H1 (cell line): ENCODE measurements around the gene DNAJB14. TPM values are rescaled to one million over a fixed set of nuclear protein-coding genes. Genes with fewer than 3 reads are reported as not detected.

ENCODE experiments used
- CTCF ChIA-PET: fragments of 300-600 bp; sonication (Branson Sonifier 250); formaldehyde crosslinking; loops from one replicate; lab custom pipeline; 2021; ENCODE audit not compliant: partially characterized antibody; lab: Charles Lee
- POLR2A ChIA-PET: fragments of 300-600 bp; sonication (Branson Sonifier 250); formaldehyde crosslinking; loops from one replicate; lab custom pipeline; 2021; ENCODE audit warnings: inconsistent platforms; ENCODE audit not compliant: partially characterized antibody; lab: Charles Lee
- DNase-seq, 2 experiments: peaks; one replicate each; pipeline versions ENCODE4 v3.0.0 to v3.0.0-alpha.2; 2010 to 2022; ENCODE audit warnings: low spot score in 2 of 2, low read depth in 1 of 2, mixed read lengths in 1 of 2
- FAIRE-seq: peaks from 2 replicates; lab custom pipeline; 2011; peaks lifted over from hg19 to GRCh38; lab: Jason Lieb, UNC
- H2AFZ ChIP-seq: 2 replicates; pipeline ENCODE4 v1.8.1; 2012; ENCODE audit warnings: low read length, inconsistent platforms
- H2AK5ac ChIP-seq: 2 replicates; pipeline ENCODE4 v1.6.1; 2013; ENCODE audit warnings: low read depth, low read length
- H2BK120ac ChIP-seq: replicated peaks from 2 replicates; pipeline ENCODE3; 2013; ENCODE audit warnings: low read depth, low read length, inconsistent platforms
- H2BK12ac ChIP-seq: 2 replicates; pipeline ENCODE4 v1.6.1; 2013; ENCODE audit warnings: low read depth, low read length
- H2BK15ac ChIP-seq: 2 replicates; pipeline ENCODE4 v1.6.1; 2013; ENCODE audit warnings: low read length
- H2BK20ac ChIP-seq: 2 replicates; pipeline ENCODE4 v1.6.1; 2013; ENCODE audit warnings: low read length
- H2BK5ac ChIP-seq: 2 replicates; pipeline ENCODE4 v1.6.1; 2013; ENCODE audit warnings: low read depth, low read length
- H3K14ac ChIP-seq: 2 replicates; pipeline ENCODE4 v1.6.1; 2013; ENCODE audit warnings: inconsistent platforms; ENCODE audit not compliant: insufficient read length
- H3K18ac ChIP-seq: 2 replicates; pipeline ENCODE4 v1.6.1; 2013; ENCODE audit warnings: low read length; ENCODE audit errors: extremely low read depth
- H3K23ac ChIP-seq: 2 replicates; pipeline ENCODE4 v1.6.1; 2013; ENCODE audit warnings: inconsistent platforms; ENCODE audit not compliant: insufficient read length
- H3K23me2 ChIP-seq: 2 replicates; pipeline ENCODE4 v1.6.1; 2013; ENCODE audit warnings: low read depth, low read length
- H3K27ac ChIP-seq: 2 replicates; pipeline ENCODE4 v1.6.1; 2011; ENCODE audit warnings: low read depth, low read length, inconsistent platforms
- H3K27me3 ChIP-seq, 4 experiments: replicated peaks in 1 of 4; 1 replicate in 1 of 4; 2 replicates in 3 of 4; pipeline versions ENCODE4 v1.6.1 to v1.8.1; 2011 to 2013; ENCODE audit warnings: low read length in 3 of 4, mild to moderate bottlenecking in 3 of 4, inconsistent platforms in 2 of 4, mixed read lengths in 2 of 4, moderate library complexity in 1 of 4; ENCODE audit not compliant: control insufficient read depth in 3 of 4, insufficient read depth in 3 of 4; ENCODE audit errors: extremely low read depth in 1 of 4
- H3K36me3 ChIP-seq, 4 experiments: 2 replicates each; pipeline versions ENCODE4 v1.6.1 to v1.8.1; 2011 to 2013; ENCODE audit warnings: mild to moderate bottlenecking in 4 of 4, low read length in 3 of 4, moderate library complexity in 2 of 4, control low read depth in 1 of 4, inconsistent platforms in 1 of 4; ENCODE audit not compliant: insufficient read depth in 4 of 4, control insufficient read depth in 2 of 4
- H3K4ac ChIP-seq: replicated peaks from 2 replicates; pipeline ENCODE3; 2013; ENCODE audit warnings: low read length, low read depth, mixed read lengths, inconsistent platforms; ENCODE audit not compliant: insufficient read length
- H3K4me1 ChIP-seq, 4 experiments: replicated peaks in 1 of 4; 1 replicate in 1 of 4; 2 replicates in 3 of 4; pipeline versions ENCODE4 v1.6.1 to v1.8.1; 2011 to 2013; ENCODE audit warnings: low read length in 3 of 4, inconsistent platforms in 2 of 4, mixed read lengths in 1 of 4; ENCODE audit not compliant: insufficient read depth in 4 of 4, control insufficient read depth in 3 of 4
- H3K4me2 ChIP-seq, 2 experiments: 2 replicates each; pipeline versions ENCODE4 v1.6.1 to v1.8.1; 2011 to 2013; ENCODE audit warnings: low read depth in 2 of 2, low read length in 2 of 2, control low read depth in 1 of 2, inconsistent platforms in 1 of 2, mild to moderate bottlenecking in 1 of 2; ENCODE audit not compliant: insufficient read depth in 1 of 2
- H3K4me3 ChIP-seq, 4 experiments: fragments of 200-600, 300-600 bp in 1 of 4; sonication (generic), shearing (Covaris generic), sonication (Bioruptor Twin) in 1 of 4; 2 replicates each; pipeline versions ENCODE4 v1.5.1 to v1.8.1; 2011 to 2016; ENCODE audit warnings: low read length in 4 of 4, low read depth in 3 of 4, control low read depth in 2 of 4, inconsistent platforms in 2 of 4, mild to moderate bottlenecking in 2 of 4, mixed read lengths in 1 of 4, moderate library complexity in 1 of 4; ENCODE audit not compliant: insufficient read depth in 2 of 4; ENCODE audit errors: extremely low read depth in 1 of 4
- H3K56ac ChIP-seq: replicated peaks from 2 replicates; pipeline ENCODE3; 2013; ENCODE audit warnings: low read depth, mild to moderate bottlenecking, mixed read lengths, low read length, inconsistent platforms; ENCODE audit not compliant: insufficient read length
- H3K79me1 ChIP-seq: 2 replicates; pipeline ENCODE4 v1.6.1; 2013; ENCODE audit warnings: low read depth, low read length, control low read depth
- H3K79me2 ChIP-seq, 2 experiments: 2 replicates each; pipeline versions ENCODE4 v1.6.1 to v1.8.1; 2012 to 2013; ENCODE audit warnings: low read length in 2 of 2, mild to moderate bottlenecking in 2 of 2, inconsistent platforms in 1 of 2; ENCODE audit not compliant: insufficient read depth in 2 of 2, control insufficient read depth in 1 of 2
- H3K9ac ChIP-seq, 4 experiments: replicated peaks in 1 of 4; 1 replicate in 1 of 4; 2 replicates in 3 of 4; pipeline versions ENCODE4 v1.6.1 to v1.8.1; 2011 to 2013; ENCODE audit warnings: low read depth in 3 of 4, low read length in 3 of 4, control low read depth in 2 of 4, mild to moderate bottlenecking in 2 of 4, moderate library complexity in 2 of 4, inconsistent platforms in 1 of 4; ENCODE audit errors: extremely low read depth in 1 of 4
- H3K9me3 ChIP-seq, 2 experiments: 2 replicates each; pipeline versions ENCODE4 v1.6.1 to v1.8.1; 2012 to 2013; ENCODE audit warnings: mild to moderate bottlenecking in 2 of 2, moderate library complexity in 2 of 2, control low read depth in 1 of 2, inconsistent platforms in 1 of 2, low read depth in 1 of 2, low read length in 1 of 2, mixed read lengths in 1 of 2; ENCODE audit not compliant: insufficient read depth in 2 of 2
- H4K20me1 ChIP-seq, 2 experiments: replicated peaks in 1 of 2; 2 replicates each; pipeline versions ENCODE3 to v1.8.1; 2011 to 2013; ENCODE audit warnings: inconsistent platforms in 2 of 2, low read length in 2 of 2, mild to moderate bottlenecking in 1 of 2; ENCODE audit not compliant: insufficient read depth in 2 of 2, control insufficient read depth in 1 of 2
- H4K5ac ChIP-seq: 2 replicates; pipeline ENCODE4 v1.6.1; 2013; ENCODE audit warnings: low read length, low read depth, mixed read lengths, inconsistent platforms; ENCODE audit not compliant: insufficient read length
- H4K8ac ChIP-seq: 2 replicates; pipeline ENCODE4 v1.8.0; 2013; ENCODE audit warnings: mild to moderate bottlenecking, moderate library complexity, low read length, inconsistent platforms; ENCODE audit not compliant: insufficient read depth; ENCODE audit errors: extremely low read depth
- H4K91ac ChIP-seq: replicated peaks from 2 replicates; pipeline ENCODE3; 2013; ENCODE audit warnings: low read length, mixed read lengths, inconsistent platforms; ENCODE audit not compliant: insufficient read length
- CREB1 ChIP-seq: IDR thresholded peaks from 2 replicates; pipeline ENCODE4 v1.6.1; 2012; ENCODE audit warnings: inconsistent platforms
- CTCF ChIP-seq, 3 experiments: IDR thresholded peaks; 1 replicate in 2 of 3; 2 replicates in 1 of 3; pipeline versions ENCODE4 v1.5.1 to v1.6.1; 2011; ENCODE audit warnings: low read length in 3 of 3, mild to moderate bottlenecking in 3 of 3, inconsistent platforms in 2 of 3, low read depth in 1 of 3, moderate library complexity in 1 of 3; ENCODE audit not compliant: insufficient read depth in 1 of 3; ENCODE audit errors: control extremely low read depth in 1 of 3
- HDAC2 ChIP-seq, 2 experiments: fragments of 300-600 bp in 1 of 2; sonication (generic) in 1 of 2; IDR thresholded peaks; 2 replicates each; pipeline ENCODE4 v1.6.1; 2011 to 2012; ENCODE audit warnings: low read depth in 2 of 2, low read length in 2 of 2, mild to moderate bottlenecking in 2 of 2, moderate library complexity in 2 of 2, borderline replicate concordance in 1 of 2, inconsistent platforms in 1 of 2
- JUN ChIP-seq: IDR thresholded peaks from 2 replicates; pipeline ENCODE4 v1.6.1; 2011; ENCODE audit warnings: low read depth, mild to moderate bottlenecking, improper control_type of control experiment, low read length
- KDM1A ChIP-seq: fragments of 200-600, 300-600 bp; sonication (generic); IDR thresholded peaks from 2 replicates; pipeline ENCODE4 v1.7.1; 2016; ENCODE audit warnings: mild to moderate bottlenecking, low read length, borderline replicate concordance
- KDM5A ChIP-seq: fragments of 200-600 bp; IDR thresholded peaks from 2 replicates; pipeline ENCODE4 v1.7.1; 2012; ENCODE audit warnings: mild to moderate bottlenecking, low read length, inconsistent platforms, mixed read lengths
- SIX5 ChIP-seq: IDR thresholded peaks from 2 replicates; pipeline ENCODE4 v1.6.1; 2011; ENCODE audit warnings: mild to moderate bottlenecking, low read depth, low read length
- SUZ12 ChIP-seq: fragments of 200-600 bp; sonication (generic); IDR thresholded peaks from 2 replicates; pipeline ENCODE4 v1.6.1; 2012; ENCODE audit warnings: mild to moderate bottlenecking, inconsistent platforms, low read length, moderate library complexity, mixed read lengths
- WGBS, 2 experiments: shearing (Covaris generic) in 1 of 2; methylation state at CpG; one replicate each; pipeline versions ENCODE4 v1.1.6 to v1.1.7; 2013 to 2015; ENCODE audit warnings: low lambda C conversion rate in 2 of 2, mixed read lengths in 2 of 2, inconsistent platforms in 1 of 2, low coverage in 1 of 2, missing lambda C conversion rate in 1 of 2; ENCODE audit not compliant: insufficient replicate concordance in 2 of 2, insufficient coverage in 1 of 2, insufficient read length in 1 of 2; ENCODE audit errors: extremely low coverage in 1 of 2, missing lambda C conversion rate in 1 of 2; 5-methylcytosine and 5-hydroxymethylcytosine counted together
- polyA plus RNA-seq, 7 experiments: library from polyadenylated mRNA; depleted of rRNA in 3 of 7; stranded (reverse) in 5 of 7; unstranded in 2 of 7; fragments of >200 nt in 5 of 7; fragments of 200-250 nt in 2 of 7; gene quantifications; 1 replicate in 5 of 7; 2 replicates in 1 of 7; 4 replicates in 1 of 7; pipeline versions ENCODE4 v1.2.1 to v1.2.3, GENCODE V29; 2011 to 2013; ENCODE audit warnings: missing spikeins in 2 of 7, mixed read lengths in 2 of 7
- total RNA-seq: library from RNA; stranded (reverse); fragmentation: NEBNext Ultra II Directional; extraction: Animal tissue kit (Norgen Biotek cat#: 25700); gene quantifications from 2 replicates; pipeline ENCODE4 v1.2.1, GENCODE V29; 2021

The DNAJB14 gene
- total and polyA plus RNA-seq, 2 of the 8 experiments (the other 6 are each of a cell fraction or from before 2014, with no cell fraction given): 3.4 to 35.4 TPM

DNA sequence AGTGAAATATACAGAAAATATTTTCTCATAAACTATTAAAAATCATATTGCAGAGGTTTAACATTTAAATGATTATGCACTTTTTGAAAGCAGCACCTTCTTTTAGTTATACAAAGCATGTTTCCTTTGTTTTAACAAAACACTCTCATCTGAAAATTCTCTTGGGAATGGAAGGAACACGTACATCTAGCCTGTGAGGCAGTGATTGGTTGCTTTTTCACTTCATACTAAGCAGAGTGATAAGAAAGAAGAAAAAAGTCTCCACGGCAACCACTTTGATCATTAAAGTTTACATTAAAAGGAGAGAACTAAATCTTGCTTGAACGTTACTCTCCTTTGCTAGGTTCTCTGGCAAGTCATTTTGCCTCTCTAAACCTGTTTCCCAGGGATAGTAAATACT lies 45.3 kb upstream of the DNAJB14 start:
- H2BK15ac ChIP-seq: no peak overlapping the region
- no peaks in the 10 kb centered on the region for H3K36me3 ChIP-seq
- H2BK5ac ChIP-seq: no peak overlapping the region
- H4K20me1 ChIP-seq: no peaks in the 10 kb centered on the region
- DNase-seq (no peak), FAIRE-seq (no peak)
- H3K4me2 ChIP-seq: no peak overlapping the region
- H3K9ac ChIP-seq: no peak overlapping the region
- H3K4me1 ChIP-seq: no peaks in the 10 kb centered on the region
- no peak overlapping the region for H2BK20ac ChIP-seq
- WGBS, 2 experiments: 84% methylated on average over 3 of the region's 3 CpGs; no CpG with 5 or more reads in 1 of the 2 experiments
- no peak overlapping the region for H3K14ac ChIP-seq
- H3K27me3 ChIP-seq: no peaks in the 10 kb centered on the region
- H3K79me2 ChIP-seq: no peaks in the 10 kb centered on the region
- no peak overlapping the region for H4K91ac ChIP-seq
- no peaks in the 10 kb centered on the region for H3K23me2 ChIP-seq
- no peak overlapping the region for H3K18ac ChIP-seq
- H2BK12ac ChIP-seq: no peak overlapping the region
- CTCF ChIA-PET: no interaction called here
- no peak overlapping the region for H3K4me3 ChIP-seq
- no peaks in the 10 kb centered on the region for H3K9me3 ChIP-seq
- POLR2A ChIA-PET: no interaction called here
- H2AK5ac ChIP-seq: no peak overlapping the region
- no peak overlapping the region for H3K4ac ChIP-seq
- no peak overlapping the region for H4K5ac ChIP-seq
- no peak for TF ChIP-seq KDM5A
- TF ChIP-seq SUZ12: no peak
- no peak for TF ChIP-seq CTCF (IDR thresholded peaks at IDR 0.05; ENCODE audit: control extremely low read depth in 1 of 3, insufficient read depth in 1 of 3, low read depth in 1 of 3, low read length in 3 of 3)
- no peak for TF ChIP-seq SIX5
- TF ChIP-seq JUN: no peak
- TF ChIP-seq HDAC2 (IDR thresholded peaks at IDR 0.05; ENCODE audit: borderline replicate concordance in 1 of 2, low read depth in 2 of 2, low read length in 2 of 2): no peak
- TF ChIP-seq CREB1: no peak
- TF ChIP-seq KDM1A: no peak
- TF ChIP-seq, all 59 proteins: peak for 0
- Histone ChIP-seq H2AFZ (no peak overlapping the region), H2BK120ac (no peak overlapping the region), H3K27ac (no peak overlapping the region), H3K56ac (no peak overlapping the region), H4K8ac (no peak overlapping the region), H3K79me1 (no peaks in the 10 kb centered on the region), H3K23ac (no peak overlapping the region)
